IMR-90 (cell line): ENCODE results near the gene SCAMP1. TPM values are rescaled to one million over a fixed set of nuclear protein-coding genes. Genes with fewer than 3 reads are reported as not detected.

Experiments used
- ATAC-seq: fragments of 200-7000 bp; cut with Tn5 transposase; 2 replicates; pipeline ENCODE4 v1.9.1; 2020; ENCODE audit warnings: low read depth, mild to moderate bottlenecking, moderate library complexity
- BruUV-seq: library from RNA; stranded (reverse); fragments of 400-500 nt; replicated peaks from 2 replicates; lab custom pipeline; 2021; lab: Mats Ljungman, UMichigan
- CTCF ChIA-PET: fragments of 300-600 bp; formaldehyde crosslinking; extraction: SDS; loops from one replicate; lab custom pipeline; 2021; ENCODE audit warnings: antibody characterized with exemption; lab: Yijun Ruan, JAX
- POLR2A ChIA-PET: fragments of 300-600 bp; sonication (Branson Sonifier 250); formaldehyde crosslinking; loops from one replicate; lab custom pipeline; 2022; ENCODE audit warnings: antibody characterized with exemption; ENCODE audit not compliant: unreplicated experiment; lab: Charles Lee
- DNase-seq: peaks from one replicate; pipeline ENCODE4 v3.0.0; 2013
- H2AFZ ChIP-seq: replicated peaks from 2 replicates; pipeline ENCODE3; 2013; ENCODE audit warnings: low read length, mild to moderate bottlenecking; ENCODE audit not compliant: poor library complexity
- H2AK5ac ChIP-seq: 2 replicates; pipeline ENCODE4 v1.6.1; 2013; ENCODE audit warnings: low read depth, low read length, inconsistent platforms
- H2AK9ac ChIP-seq: replicated peaks from 2 replicates; pipeline ENCODE3; 2013; ENCODE audit warnings: mild to moderate bottlenecking, low read depth, low read length, moderate library complexity; ENCODE audit not compliant: poor library complexity
- H2BK120ac ChIP-seq: 2 replicates; pipeline ENCODE4 v1.6.1; 2013; ENCODE audit warnings: low read depth, low read length, inconsistent platforms
- H2BK15ac ChIP-seq: 3 replicates; pipeline ENCODE4 v1.6.1; 2013; ENCODE audit warnings: low read depth, low read length, inconsistent platforms
- H2BK20ac ChIP-seq: 2 replicates; pipeline ENCODE4 v1.6.1; 2013; ENCODE audit warnings: low read depth, mild to moderate bottlenecking, inconsistent platforms, low read length, moderate library complexity
- H2BK5ac ChIP-seq: 2 replicates; pipeline ENCODE4 v1.6.1; 2013; ENCODE audit warnings: mild to moderate bottlenecking, low read depth, low read length, inconsistent platforms; ENCODE audit not compliant: poor library complexity, severe bottlenecking
- H3K14ac ChIP-seq: replicated peaks from 2 replicates; pipeline ENCODE4 v1.6.1; 2013; ENCODE audit warnings: low read depth, low read length, inconsistent platforms
- H3K18ac ChIP-seq: 2 replicates; pipeline ENCODE4 v1.6.1; 2013; ENCODE audit warnings: low read depth, low read length, control low read depth
- H3K23ac ChIP-seq: 2 replicates; pipeline ENCODE4 v1.6.1; 2013; ENCODE audit warnings: low read depth, low read length, inconsistent platforms
- H3K27ac ChIP-seq: 2 replicates; pipeline ENCODE4 v1.5.1; 2013; ENCODE audit warnings: mild to moderate bottlenecking, control low read depth, low read length; ENCODE audit not compliant: insufficient read depth
- H3K27me3 ChIP-seq: 2 replicates; pipeline ENCODE4 v1.6.1; 2013; ENCODE audit warnings: low read length; ENCODE audit not compliant: control insufficient read depth, insufficient read depth
- H3K36me3 ChIP-seq: 2 replicates; pipeline ENCODE4 v1.6.1; 2013; ENCODE audit warnings: low read length, mixed read lengths; ENCODE audit not compliant: control insufficient read depth, insufficient read depth
- H3K4ac ChIP-seq: 2 replicates; pipeline ENCODE4 v1.6.1; 2013; ENCODE audit warnings: low read depth, low read length, inconsistent platforms
- H3K4me1 ChIP-seq: 2 replicates; pipeline ENCODE4 v1.6.1; 2013; ENCODE audit warnings: low read length, mixed read lengths; ENCODE audit not compliant: control insufficient read depth, insufficient read depth
- H3K4me2 ChIP-seq: 2 replicates; pipeline ENCODE4 v1.6.1; 2013; ENCODE audit warnings: low read depth, mild to moderate bottlenecking, control low read depth, low read length, moderate library complexity
- H3K4me3 ChIP-seq: 2 replicates; pipeline ENCODE4 v1.5.1; 2013; ENCODE audit warnings: low read depth, mild to moderate bottlenecking, control low read depth, low read length, moderate library complexity; ENCODE audit not compliant: insufficient read depth
- H3K56ac ChIP-seq: 2 replicates; pipeline ENCODE4 v1.6.1; 2013; ENCODE audit warnings: low read length, inconsistent platforms; ENCODE audit not compliant: insufficient read depth; ENCODE audit errors: extremely low read depth
- H3K79me1 ChIP-seq, 2 experiments: 2 replicates each; pipeline ENCODE4 v1.6.1; 2013; ENCODE audit warnings: low read length in 2 of 2, inconsistent platforms in 1 of 2, low read depth in 1 of 2
- H3K9ac ChIP-seq: 2 replicates; pipeline ENCODE4 v1.6.1; 2013; ENCODE audit warnings: low read depth, low read length, control low read depth
- H3K9me1 ChIP-seq: 2 replicates; pipeline ENCODE4 v1.6.1; 2013; ENCODE audit warnings: low read length, inconsistent platforms; ENCODE audit not compliant: insufficient read depth
- H3K9me3 ChIP-seq: 2 replicates; pipeline ENCODE4 v1.6.1; 2013; ENCODE audit warnings: low read length; ENCODE audit not compliant: control insufficient read depth, insufficient read depth
- H4K20me1 ChIP-seq: 2 replicates; pipeline ENCODE4 v1.6.1; 2013; ENCODE audit warnings: low read length, inconsistent platforms; ENCODE audit not compliant: insufficient read depth
- H4K5ac ChIP-seq: 2 replicates; pipeline ENCODE4 v1.6.1; 2013; ENCODE audit warnings: mild to moderate bottlenecking, low read depth, low read length, control low read depth
- H4K8ac ChIP-seq, 2 experiments: 2 replicates each; pipeline ENCODE4 v1.6.1; 2013; ENCODE audit warnings: low read depth in 2 of 2, low read length in 2 of 2, control low read depth in 1 of 2, inconsistent platforms in 1 of 2
- H4K91ac ChIP-seq: 2 replicates; pipeline ENCODE4 v1.6.1; 2013; ENCODE audit warnings: low read depth, low read length, inconsistent platforms; ENCODE audit not compliant: insufficient read depth
- BHLHE40 ChIP-seq: fragments of 150-350 bp; IDR thresholded peaks from 2 replicates; pipeline ENCODE4 v1.6.1; 2016; ENCODE audit warnings: mild to moderate bottlenecking, low read depth, low read length
- CTCF ChIP-seq: conservative IDR thresholded peaks from 2 replicates; pipeline ENCODE4 v1.5.1; 2012; ENCODE audit warnings: mild to moderate bottlenecking, low read depth, low read length, improper control_type of control experiment
- RAD21 ChIP-seq: IDR thresholded peaks from 2 replicates; pipeline ENCODE4 v1.6.1; 2012; ENCODE audit warnings: low read length, improper control_type of control experiment
- dilution Hi-C: fragments of 300-500 bp; cut with HindIII; formaldehyde crosslinking; loops from one replicate; pipeline ENCODE4 v1.14.3; 2018; ENCODE audit warnings: low sequenced_read_pairs; ENCODE audit not compliant: unreplicated experiment
- in situ Hi-C: fragments of 300-500 bp; cut with MboI; formaldehyde crosslinking; loops from 3 replicates; pipeline ENCODE4 v1.14.3; 2019; ENCODE audit warnings: low sequenced_read_pairs, inconsistent platforms, mixed read lengths
- intact Hi-C: fragments of 100-400 bp; cut with micrococcal nuclease; formaldehyde crosslinking; loops from 2 replicates; pipeline ENCODE4 v1.10.0; 2022
- polyA plus RNA-seq, 3 experiments: library from polyadenylated mRNA; depleted of rRNA; stranded (reverse); fragments of >200 nt; gene quantifications; 2 replicates each; pipeline ENCODE4 v1.2.3, GENCODE V29; 2012; ENCODE audit warnings: low replicate concordance in 1 of 3
- total RNA-seq: library from RNA; depleted of rRNA; stranded (reverse); fragments of >200 nt; gene quantifications from 2 replicates; pipeline ENCODE4 v1.2.3, GENCODE V29; 2012

The SCAMP1 gene
- total and polyA plus RNA-seq, 2 of the 4 experiments (the other 2 are of a cell fraction): 13.5 to 114 TPM

- H3K14ac ChIP-seq: no peak overlapping the region
- ChIA-PET CTCF (no interaction called here), POLR2A (no interaction called here)
- H3K56ac ChIP-seq: no peak overlapping the region
- H2AK9ac ChIP-seq: no peak overlapping the region
- H2AFZ ChIP-seq: no peak overlapping the region
- intact Hi-C loops (no loop called here), dilution Hi-C loops (no loop called here), in situ Hi-C loops (no loop called here)
- H2BK15ac ChIP-seq: no peak overlapping the region
- DNase-seq: peak; percentile 49
- H3K9me3 ChIP-seq: no peaks in the 10 kb centered on the region
- no peak overlapping the region for H4K91ac ChIP-seq
- H3K4me2 ChIP-seq: no peak overlapping the region
- H4K8ac ChIP-seq: no peak overlapping the region
- no peak overlapping the region for H3K4ac ChIP-seq
- no peaks in the 10 kb centered on the region for H3K27me3 ChIP-seq
- no peak overlapping the region for H3K4me3 ChIP-seq
- no peak overlapping the region for H3K9ac ChIP-seq
- peaks cover 3% of the 10 kb centered on the region for H3K4me1 ChIP-seq
- H2AK5ac ChIP-seq: no peak overlapping the region
- BruUV-seq: no TSS peak
- TF ChIP-seq BHLHE40: no peak
- TF ChIP-seq RAD21: no peak
- TF ChIP-seq CTCF: no peak
- H3K18ac ChIP-seq: no peak overlapping the region
- H2BK5ac ChIP-seq: no peak overlapping the region
- no peak overlapping the region for H2BK20ac ChIP-seq
- no peaks in the 10 kb centered on the region for H4K20me1 ChIP-seq
- H3K27ac ChIP-seq: no peak overlapping the region
- no peak overlapping the region for H2BK120ac ChIP-seq
- no peaks in the 10 kb centered on the region for H3K9me1 ChIP-seq
- ATAC-seq: no peak; the same call in 1 of the 2 replicates
- H3K36me3 ChIP-seq: no peaks in the 10 kb centered on the region
- H3K23ac ChIP-seq: no peak overlapping the region
- peaks cover 11% of the 10 kb centered on the region in 2 experiments; a peak in 3 of 4 replicates for H3K79me1 ChIP-seq
- H4K5ac ChIP-seq: no peak overlapping the region
Measured at GRCh38 chr5:78399116-78399515, 38.7 kb downstream of the SCAMP1 start.
